HG02610 (cell line): ENCODE measurements around the gene DBP.
"Not testable (repeated sequence)": the region's sequence is repeated elsewhere in the genome, so short reads cannot be mapped to it uniquely, and the experiment has no call there.

Experiments
- ATAC-seq: cut with Tn5 transposase; IDR thresholded peaks from one replicate; pipeline ENCODE4 v1.9.1; 2021; ENCODE audit warnings: mild to moderate bottlenecking, moderate library complexity; ENCODE audit not compliant: unreplicated experiment

The DBP gene

DNA sequence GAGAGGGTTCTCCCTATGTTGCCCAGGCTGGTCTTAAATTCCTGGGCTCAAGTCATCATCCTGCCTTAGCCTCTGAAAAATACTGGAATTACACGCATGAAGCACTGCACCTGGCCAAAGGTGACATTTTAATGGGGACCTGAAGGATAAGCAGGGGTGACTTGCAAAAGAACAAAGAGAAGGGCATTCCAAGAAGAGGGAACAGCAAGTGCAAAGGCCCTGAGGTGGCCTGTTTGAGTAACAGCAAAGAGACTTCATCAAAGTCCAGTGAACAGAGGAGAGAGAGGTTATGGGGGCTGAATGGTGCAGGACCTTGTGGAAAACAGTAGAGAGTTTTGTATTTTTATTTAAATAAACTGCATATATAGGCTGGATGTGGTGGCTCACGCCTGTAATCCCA is 4.7 kb upstream of the DBP start:
- no peak for ATAC-seq

DNA sequence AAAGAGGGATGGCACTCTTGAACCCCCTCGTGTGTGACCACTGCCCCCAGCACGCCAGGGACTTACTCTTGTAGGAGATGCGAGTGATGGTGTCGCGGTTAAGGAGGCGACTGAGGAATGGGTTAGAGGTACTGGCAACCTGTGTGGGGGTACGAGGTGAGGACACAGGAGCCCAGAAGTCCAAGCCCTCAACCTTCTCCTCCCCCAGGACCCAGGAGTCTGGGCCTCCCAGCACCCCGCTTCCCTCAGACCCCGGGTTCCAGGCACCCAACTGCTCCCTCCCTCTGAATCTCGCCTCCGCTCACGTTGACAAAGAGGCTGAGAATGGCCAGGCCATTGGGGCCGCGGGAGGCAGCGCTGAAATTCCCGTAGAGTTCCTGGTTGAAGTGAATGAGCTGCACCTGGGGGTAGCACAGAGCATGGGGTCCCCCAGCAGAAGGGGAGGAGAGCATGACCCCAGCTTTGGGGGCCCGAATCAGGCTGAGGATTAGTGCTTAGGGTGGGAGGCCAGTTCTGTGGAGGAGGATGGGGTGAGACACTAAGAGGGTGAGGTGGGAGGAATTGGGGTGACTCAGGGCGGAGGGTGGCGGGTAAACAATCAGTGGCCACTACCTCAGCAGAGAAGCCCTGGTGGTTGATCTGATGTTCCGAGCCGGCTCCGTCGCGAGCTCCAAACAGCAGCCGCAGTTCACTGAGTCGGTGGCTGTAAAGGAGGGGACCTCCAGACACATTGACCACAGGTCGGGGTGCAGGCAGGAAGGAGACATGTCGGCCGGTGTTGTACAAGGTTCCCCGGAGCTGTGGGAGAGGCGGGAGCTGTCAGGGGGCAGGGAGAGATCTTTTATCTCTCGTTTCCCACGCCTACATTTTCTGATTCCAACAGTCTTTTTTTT is 2.5 kb upstream of the DBP start:
- no peak for ATAC-seq

DNA sequence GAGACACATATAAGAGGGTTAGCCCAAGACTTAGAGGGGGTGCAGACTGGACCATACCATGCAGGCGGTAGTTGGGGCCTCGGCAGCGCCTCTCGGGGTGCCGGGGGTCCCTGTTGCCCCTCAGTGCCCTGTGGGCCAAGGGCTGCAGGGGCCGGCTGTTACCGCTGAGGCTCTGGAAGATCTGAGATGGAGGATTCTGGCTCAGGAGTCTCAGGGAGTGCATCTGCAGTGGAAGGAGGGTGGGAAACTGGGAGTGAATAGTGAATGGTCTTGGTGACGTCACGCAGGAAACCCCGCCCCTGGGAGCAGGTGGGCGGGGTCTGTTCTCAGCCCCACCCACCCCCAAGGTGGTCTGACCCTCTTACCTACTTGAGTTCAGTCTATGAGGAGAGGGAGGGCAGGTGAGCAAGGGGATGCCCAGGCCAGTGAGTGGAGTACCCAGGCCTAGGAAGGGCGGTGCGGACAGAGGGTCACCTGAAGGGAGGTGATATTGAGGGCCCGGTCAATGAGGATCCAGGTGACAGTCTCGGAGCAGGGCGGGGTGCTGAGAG is 1.7 kb upstream of the DBP start:
- no peak for ATAC-seq

DNA sequence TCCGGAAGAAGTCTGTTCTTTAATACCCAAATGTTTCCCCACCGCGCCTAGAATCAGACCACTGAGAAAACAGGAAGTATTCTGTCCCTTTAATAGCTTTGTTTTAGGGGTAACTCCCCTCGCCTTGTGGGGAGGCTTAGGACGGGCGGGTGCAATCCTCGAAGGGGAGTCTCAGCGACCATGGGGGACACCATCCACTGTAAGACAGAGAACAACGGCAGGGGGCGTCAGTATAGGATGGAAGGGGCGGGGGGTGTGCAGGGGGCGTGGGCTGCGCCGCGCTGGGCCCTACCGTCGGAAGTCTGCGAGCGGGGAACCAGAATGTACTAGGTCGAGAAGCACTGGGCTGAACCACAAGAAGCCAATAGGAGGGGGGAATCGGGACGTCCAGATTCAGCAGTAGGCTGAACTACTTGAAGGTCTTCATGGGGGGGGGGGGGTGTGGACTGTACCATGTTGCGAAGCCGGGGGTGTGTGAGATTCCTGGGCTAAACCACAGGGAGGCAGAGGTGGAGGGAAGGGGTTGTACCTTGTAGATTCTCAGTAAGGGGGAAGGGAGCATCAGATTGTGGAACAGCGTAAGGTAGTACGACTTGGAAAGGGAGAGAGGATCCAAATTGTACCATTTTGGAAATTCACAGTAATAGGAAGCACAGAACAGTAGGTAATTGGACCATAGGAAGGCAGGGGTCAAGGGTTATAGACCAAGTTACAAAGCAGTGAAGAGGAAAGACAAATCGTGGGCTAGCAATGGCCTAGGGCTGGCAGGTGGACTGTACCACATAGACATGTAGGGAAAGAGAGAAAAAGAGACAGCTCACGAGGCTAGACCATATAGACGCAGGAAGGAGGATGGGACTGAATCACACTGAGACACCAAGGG is 1.0 kb upstream of the DBP start:
- peak; percentile 2 for ATAC-seq

DNA sequence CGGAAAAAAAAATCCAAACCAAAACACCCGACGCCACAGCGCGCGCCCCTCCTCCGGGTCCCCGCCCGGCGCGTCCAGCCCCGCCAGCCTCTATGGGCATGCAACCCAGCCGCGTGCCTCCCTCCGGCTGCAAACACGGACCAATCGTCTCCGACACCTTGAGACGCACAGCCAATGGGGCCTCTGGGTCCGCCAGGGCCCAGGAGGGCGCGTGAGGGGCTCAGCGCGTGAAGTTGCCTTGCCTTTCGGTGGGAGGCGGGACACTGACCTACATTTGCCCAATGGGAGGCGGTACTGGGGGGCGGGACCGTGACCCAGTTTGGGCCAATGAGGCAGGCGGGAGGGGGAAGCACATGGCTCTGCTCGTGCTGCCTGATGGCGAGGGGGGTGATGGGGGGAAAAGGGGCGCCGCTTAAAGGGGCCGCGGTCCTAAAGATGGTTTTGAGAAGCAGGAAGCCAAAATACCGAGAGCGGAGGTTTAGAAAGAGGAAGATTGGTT is 319 bp upstream of the DBP start:
- peak; percentile 70 for ATAC-seq

DNA sequence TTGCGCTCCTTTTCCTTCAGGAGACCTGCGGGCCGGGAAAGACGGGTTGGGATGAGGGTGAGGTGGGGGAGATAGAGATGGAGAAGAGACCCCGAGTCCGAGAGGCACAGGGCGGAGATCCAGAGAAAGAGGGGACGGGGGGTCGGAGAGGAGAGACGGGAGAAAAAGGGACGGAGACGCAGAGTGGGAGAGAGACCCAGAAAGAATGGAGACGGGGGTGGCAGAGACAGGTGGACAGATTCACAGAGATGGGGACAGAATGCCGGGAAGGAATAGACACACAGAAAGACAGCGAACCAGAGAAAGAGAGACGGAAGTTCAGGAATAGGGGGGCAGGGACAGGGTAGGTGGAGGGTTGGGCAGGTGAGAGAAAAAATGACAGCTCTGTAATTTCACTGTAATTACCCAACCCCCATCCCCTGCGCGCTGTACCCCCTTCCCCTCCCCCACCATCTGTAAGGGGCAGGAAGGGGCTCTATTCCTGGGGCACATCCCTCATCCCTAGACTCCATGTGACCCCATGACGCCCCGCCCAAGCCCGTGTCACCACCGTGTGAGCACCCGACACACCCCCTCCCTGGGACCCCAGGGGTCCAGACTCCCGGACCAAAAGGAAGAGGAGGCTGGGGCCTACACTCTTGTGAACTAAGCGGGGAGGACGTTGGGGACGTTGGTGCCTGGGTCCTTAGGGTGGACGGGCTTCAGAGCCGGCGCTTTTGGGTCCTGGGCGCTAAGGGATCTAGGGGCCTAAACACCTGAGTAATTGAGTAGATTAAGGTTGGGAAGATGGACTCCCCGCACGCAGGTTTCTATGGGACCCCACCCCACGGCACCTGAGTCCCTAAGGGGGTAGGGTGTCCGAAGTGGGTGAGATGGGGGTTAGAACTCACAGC is 967 bp downstream of the DBP start:
- ATAC-seq: no peak

DNA sequence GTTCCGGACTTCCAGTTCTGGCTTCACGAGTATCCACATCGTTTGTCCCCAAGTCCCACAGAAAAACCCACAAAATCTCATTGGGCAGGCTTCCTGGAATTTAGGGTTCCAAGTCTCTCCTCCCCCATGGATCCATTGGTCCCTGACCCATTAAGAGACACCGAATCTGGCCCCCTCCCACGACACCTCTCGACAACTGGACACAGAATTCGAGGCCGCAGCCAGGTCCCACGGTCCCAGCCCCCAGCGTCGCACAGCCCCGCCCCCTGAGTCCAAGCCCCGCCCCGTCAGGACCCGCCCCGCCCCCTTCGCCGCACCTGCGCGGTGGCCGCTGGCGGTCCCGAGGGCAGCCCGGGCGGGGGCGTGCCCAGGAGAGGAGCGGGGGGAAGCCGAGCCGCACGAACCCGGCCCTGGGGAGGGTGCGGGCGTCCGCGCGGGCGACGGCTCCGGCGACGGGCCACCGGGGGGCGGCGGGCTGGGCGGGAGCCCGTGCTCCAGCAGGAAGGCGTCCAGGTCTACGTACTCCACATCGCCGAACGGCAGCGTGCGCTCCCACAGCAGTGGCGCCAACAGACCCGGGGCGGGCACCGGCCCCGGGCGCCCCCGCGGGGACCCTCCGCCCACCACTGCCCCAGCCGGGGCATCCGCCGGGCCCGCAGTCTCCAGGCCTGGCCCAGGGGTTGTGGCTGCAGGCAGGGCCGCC is 1.8 kb downstream of the DBP start:
- ATAC-seq: no peak

DNA sequence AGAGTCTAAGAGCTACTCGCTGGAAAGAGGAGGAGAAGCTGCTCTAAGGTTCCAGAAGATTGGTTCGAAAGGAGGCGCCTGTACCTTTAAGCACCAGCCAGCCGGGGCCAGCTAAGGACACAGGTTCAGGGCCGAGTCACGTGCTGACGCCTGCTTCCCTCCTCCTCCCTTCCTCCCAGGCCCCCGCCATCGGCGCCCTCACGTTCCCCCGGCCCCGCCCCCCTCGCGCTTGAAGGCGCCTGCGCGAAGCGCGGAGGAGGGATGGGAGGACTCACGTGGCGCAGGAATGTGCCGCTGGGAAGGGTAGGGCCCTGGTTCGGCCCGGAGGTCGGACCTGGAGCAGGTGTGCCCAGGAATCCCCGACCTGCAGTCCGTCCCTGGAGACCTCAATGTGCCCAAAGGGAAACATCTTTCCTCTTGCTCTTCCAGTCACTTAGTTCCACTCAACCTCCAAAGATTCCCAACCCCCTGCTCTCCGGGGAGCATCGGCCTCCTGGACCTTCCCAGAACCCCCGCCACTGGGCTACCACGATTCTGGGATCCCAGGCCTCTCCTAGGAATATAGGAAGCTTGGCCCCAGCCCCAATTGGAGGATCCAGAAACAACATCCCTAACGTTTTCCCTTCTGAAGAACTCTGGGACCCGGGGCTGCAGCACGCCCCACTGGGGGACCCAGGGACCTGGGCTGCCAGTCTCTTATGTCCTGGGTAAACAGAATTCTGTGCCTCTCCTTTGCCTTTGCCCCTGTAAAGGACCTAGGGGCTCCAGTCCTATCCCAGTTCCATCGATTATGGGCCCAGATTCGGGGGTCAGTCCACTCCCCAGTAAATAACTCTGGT is 2.5 kb downstream of the DBP start:
- peak; percentile 35 for ATAC-seq

DNA sequence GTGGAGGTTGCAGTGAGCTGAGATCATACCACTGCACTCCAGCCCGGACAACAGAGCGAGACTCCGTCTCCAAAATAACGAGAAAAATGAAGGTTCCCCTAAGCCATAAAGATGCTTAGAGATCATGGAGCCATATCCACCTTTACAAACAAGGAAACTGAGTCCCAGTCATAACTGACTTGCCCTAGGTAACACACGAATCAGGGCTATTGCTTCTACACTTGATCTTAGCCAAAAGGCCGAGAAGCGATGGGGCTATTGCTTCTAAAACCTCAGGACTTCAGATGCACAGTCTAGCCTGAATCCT is 3.2 kb downstream of the DBP start:
- no peak for ATAC-seq

DNA sequence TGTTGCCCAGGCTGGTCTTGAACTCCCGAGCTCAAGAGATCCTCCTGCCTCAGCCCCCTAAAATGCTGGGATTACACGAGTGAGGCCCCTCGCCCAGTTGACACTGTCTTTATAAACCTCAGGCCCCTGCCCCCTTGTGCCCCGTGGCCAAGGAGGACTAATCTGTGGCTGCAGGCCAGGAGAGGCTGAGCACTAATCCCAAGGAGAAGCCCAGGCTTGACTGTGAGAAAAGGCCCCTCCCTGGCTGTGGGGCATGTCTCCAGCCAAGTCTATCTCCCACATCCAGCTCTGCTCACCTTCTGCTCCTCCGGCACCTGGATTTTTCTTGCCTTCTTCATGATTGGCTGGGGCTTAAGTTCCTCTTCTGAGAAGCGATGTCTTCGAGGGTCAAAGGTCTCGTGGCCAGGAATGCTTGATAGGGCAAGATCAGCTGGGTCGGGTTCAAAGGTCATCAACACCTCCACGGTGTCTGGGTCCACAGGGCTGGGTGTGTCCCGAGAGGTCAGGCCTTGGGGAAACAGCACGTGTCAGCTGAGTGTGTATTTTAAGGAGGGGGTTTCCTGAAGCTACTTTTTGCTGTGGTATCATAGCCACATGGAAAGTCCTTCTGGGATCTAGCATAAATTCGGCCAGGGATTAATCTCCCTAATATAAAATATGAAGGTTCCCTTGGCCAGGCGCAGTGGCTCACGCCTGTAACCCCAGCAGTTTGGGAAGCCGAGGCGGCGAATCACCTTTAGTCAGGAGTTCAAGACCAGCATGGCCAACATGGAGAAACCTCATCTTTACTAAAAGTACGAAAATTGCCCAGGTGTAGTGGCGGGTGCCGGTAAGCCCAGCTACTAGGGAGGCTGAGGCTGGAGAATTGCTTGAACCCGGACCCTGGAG is 3.8 kb downstream of the DBP start:
- ATAC-seq: no peak

DNA sequence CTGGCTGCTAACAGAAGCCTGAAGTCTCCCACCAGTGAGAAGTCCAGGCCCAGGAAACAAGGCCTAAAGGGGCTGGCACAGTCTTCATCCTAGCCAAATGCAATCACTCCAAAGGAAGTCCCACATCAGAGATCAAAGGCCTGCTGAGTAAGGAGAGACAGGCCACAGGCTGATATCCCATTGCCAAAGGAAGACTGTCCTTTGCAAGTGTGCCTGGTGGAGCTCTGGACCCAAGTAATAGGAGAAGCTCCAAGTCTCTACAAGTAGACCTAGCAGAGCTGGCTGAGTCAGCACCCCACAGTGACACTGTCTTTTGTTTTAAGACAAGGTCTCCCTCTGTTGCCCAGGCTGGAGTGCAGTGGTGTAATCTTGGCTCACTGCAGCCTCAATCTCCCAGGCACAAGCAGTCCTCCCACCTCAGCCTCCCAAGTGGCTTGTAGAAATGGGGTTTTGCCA is 4.5 kb downstream of the DBP start:
- no peak for ATAC-seq

DNA sequence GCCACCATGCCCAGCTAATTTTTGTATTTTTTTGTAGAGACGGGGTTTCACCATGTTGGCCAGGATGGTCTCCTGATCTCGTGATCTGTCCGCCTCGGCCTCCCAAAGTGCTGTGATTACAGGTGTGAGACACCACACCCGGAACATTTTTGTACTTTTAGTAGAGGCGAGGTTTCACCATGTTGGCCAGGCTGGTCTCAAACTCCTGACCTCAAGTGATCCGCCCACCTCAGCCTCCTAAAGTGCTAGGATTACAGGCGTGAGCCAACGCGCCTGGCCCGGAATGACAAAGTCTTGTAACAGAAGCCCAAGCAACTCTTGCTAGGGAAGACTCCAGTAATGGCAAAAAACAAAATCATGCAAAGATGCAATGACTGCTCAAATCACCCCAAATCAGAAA is 4.9 kb downstream of the DBP start:
- not testable (repeated sequence) for ATAC-seq

DNA sequence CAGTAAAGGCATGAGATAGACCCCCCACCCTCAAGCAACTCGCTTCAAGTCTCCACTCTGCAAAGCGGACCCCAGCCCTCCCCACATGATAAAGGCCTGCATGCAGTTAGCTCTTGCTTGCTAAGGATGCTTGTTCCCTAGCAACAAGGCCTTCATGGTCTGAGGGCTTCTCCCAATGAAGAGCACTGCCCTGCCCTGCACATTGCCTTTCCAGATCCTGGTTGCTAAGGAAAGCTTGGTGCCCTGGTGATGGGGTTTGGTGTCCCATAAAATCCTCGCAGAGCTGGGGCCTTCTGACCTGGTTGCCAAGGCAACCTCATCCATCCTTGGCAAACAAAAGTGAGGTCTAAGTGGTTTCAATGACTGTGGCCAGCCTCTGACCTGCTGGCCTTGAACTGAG is 6.0 kb downstream of the DBP start:
- no peak for ATAC-seq

DNA sequence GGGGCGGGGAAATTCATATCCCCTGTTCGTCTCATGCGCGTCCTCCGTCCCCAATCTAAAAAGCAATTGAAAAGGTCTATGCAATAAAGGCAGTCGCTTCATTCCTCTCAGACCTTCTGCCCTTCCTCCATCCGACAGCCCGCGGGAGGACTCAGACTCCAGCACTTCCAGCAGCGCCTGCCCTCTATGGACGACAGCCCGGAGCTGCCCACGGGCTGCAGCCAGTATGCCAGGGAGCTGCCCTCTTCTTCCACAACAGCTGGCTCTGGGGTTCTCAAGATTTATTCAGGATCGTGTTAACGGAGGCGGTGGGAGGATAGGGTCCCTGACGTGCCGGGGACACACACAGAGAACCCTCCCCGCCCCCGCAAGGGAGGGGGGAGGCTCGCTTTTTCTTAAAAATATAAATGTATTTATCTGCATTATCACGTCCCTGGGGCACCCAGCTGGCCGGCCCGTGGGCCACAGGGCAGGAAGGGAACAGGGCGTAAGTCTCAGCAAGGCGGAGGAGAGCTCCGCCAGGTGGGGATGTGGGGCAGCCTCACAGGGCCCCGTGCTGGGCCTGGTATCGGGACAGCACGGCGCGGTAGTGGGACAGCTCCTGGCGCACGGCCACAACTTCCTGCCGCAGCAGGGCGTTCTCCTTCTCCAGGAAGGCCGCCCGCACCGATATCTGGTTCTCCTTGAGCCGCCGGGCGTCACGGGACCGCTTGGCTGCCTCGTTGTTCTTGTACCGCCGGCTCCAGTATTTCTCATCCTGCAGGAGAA is 6.7 kb downstream of the DBP start:
- no peak for ATAC-seq

DNA sequence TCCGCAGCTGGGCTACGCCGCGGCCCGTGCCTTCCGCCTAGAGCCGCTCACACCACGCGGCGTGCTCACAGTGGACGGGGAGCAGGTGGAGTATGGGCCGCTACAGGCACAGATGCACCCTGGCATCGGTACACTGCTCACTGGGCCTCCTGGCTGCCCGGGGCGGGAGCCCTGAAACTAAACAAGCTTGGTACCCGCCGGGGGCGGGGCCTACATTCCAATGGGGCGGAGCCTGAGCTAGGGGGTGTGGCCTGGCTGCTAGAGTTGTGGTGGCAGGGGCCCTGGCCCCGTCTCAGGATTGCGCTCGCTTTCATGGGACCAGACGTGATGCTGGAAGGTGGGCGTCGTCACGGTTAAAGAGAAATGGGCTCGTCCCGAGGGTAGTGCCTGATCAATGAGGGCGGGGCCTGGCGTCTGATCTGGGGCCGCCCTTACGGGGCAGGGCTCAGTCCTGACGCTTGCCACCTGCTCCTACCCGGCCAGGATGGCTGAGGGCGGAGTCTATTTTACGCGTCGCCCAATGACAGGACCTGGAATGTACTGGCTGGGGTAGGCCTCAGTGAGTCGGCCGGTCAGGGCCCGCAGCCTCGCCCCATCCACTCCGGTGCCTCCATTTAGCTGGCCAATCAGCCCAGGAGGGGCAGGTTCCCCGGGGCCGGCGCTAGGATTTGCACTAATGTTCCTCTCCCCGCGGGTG is 7.4 kb downstream of the DBP start:
- no peak for ATAC-seq

DNA sequence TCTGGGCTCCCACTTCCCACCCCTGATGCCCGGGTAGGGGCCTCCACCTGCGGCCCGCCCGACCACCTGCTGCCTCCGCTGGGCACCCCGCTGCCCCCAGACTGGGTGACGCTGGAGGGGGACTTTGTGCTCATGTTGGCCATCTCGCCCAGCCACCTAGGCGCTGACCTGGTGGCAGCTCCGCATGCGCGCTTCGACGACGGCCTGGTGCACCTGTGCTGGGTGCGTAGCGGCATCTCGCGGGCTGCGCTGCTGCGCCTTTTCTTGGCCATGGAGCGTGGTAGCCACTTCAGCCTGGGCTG is 7.9 kb downstream of the DBP start:
- ATAC-seq: no peak
